PC-9 (cell line): ENCODE results near the gene VAMP5. TPM values are rescaled to one million over a fixed set of nuclear protein-coding genes. Genes with fewer than 3 reads are reported as not detected.
A peak's percentile ranks its signal among the peaks of the same experiment; 100 is the strongest.

Experiments used
- BruUV-seq: library from RNA; stranded (reverse); fragments of 400-500 nt; replicated peaks from 2 replicates; lab custom pipeline; 2021; lab: Mats Ljungman, UMichigan
- CTCF ChIA-PET: fragments of 300-600 bp; sonication (Branson Sonifier 250); formaldehyde crosslinking; loops from one replicate; lab custom pipeline; 2022; ENCODE audit warnings: antibody characterized with exemption; lab: Charles Lee
- POLR2A ChIA-PET: fragments of 300-600 bp; sonication (Branson Sonifier 250); formaldehyde crosslinking; loops from one replicate; lab custom pipeline; 2022; ENCODE audit warnings: antibody characterized with exemption; ENCODE audit not compliant: unreplicated experiment; lab: Charles Lee
- DNase-seq, 2 experiments: peaks; one replicate each; pipeline versions ENCODE4 v3.0.0 to v3.0.0-alpha.2; 2015 to 2022; ENCODE audit warnings: mixed read lengths in 1 of 2
- H2AFZ ChIP-seq: fragments of 200-600 bp; sonication (generic); 2 replicates; pipeline ENCODE4 v1.8.1; 2017; ENCODE audit warnings: antibody characterized with exemption
- H3F3A ChIP-seq: fragments of 200-600 bp; sonication (generic); 2 replicates; pipeline ENCODE4 v1.8.1; 2017; ENCODE audit warnings: antibody characterized with exemption, mild to moderate bottlenecking, low read depth; ENCODE audit not compliant: insufficient read depth
- H3K27ac ChIP-seq: fragments of 200-600 bp; sonication (generic); 2 replicates; pipeline ENCODE4 v1.6.1; 2016; ENCODE audit warnings: mixed run types
- H3K27me3 ChIP-seq: fragments of 200-600 bp; sonication (generic); 2 replicates; pipeline ENCODE4 v1.6.1; 2016; ENCODE audit warnings: low read depth, mixed run types; ENCODE audit not compliant: insufficient read depth
- H3K36me3 ChIP-seq: fragments of 200-600 bp; sonication (generic); 2 replicates; pipeline ENCODE4 v1.6.1; 2016; ENCODE audit warnings: low read depth, mixed run types
- H3K4me1 ChIP-seq: fragments of 200-600 bp; sonication (generic); replicated peaks from 2 replicates; pipeline ENCODE4 v1.6.1; 2016; ENCODE audit warnings: mixed run types; ENCODE audit not compliant: insufficient read depth
- H3K4me2 ChIP-seq: fragments of 200-600 bp; sonication (generic); 2 replicates; pipeline ENCODE4 v1.6.1; 2017; ENCODE audit warnings: mixed run types
- H3K4me3 ChIP-seq: fragments of 200-600 bp; sonication (generic); 2 replicates; pipeline ENCODE4 v1.6.1; 2016; ENCODE audit warnings: mixed run types
- H3K79me2 ChIP-seq: fragments of 200-600 bp; sonication (generic); 2 replicates; pipeline ENCODE4 v1.6.1; 2017; ENCODE audit warnings: low read depth, mixed run types
- H3K9me2 ChIP-seq: fragments of 200-600 bp; sonication (generic); 2 replicates; pipeline ENCODE4 v1.8.1; 2017; ENCODE audit warnings: mild to moderate bottlenecking; ENCODE audit not compliant: insufficient read depth
- H3K9me3 ChIP-seq: fragments of 200-600 bp; sonication (generic); 2 replicates; pipeline ENCODE4 v1.8.1; 2016; ENCODE audit warnings: low read depth; ENCODE audit not compliant: insufficient read depth
- H4K20me1 ChIP-seq: fragments of 200-600 bp; sonication (generic); 2 replicates; pipeline ENCODE4 v1.8.1; 2017; ENCODE audit not compliant: insufficient read depth
- CTCF ChIP-seq: fragments of 200-600 bp; sonication (generic); conservative IDR thresholded peaks from 2 replicates; pipeline ENCODE4 v1.6.1; 2017; ENCODE audit warnings: mixed run types, antibody characterized with exemption, mild to moderate bottlenecking, moderate library complexity
- EZH2 ChIP-seq: fragments of 200-600 bp; sonication (generic); IDR thresholded peaks from 2 replicates; pipeline ENCODE4 v1.8.0; 2017; ENCODE audit warnings: antibody characterized with exemption, low read depth
- intact Hi-C: fragments of 100-400 bp; cut with micrococcal nuclease; formaldehyde crosslinking; loops from one replicate; pipeline ENCODE4 v1.10.0; 2022; ENCODE audit not compliant: unreplicated experiment
- total RNA-seq: library from RNA; stranded (reverse); gene quantifications from 2 replicates; pipeline ENCODE4 v1.2.3, GENCODE V29; 2021

The VAMP5 gene
- total RNA-seq, 1 experiment from 2014 or later: 7.2 TPM

- H3K9me3 ChIP-seq: no peaks in the 10 kb centered on the region
- peaks cover 28% of the 10 kb centered on the region for H3K4me1 ChIP-seq
- POLR2A ChIA-PET: no interaction called here
- CTCF ChIA-PET: no interaction called here
- H3K27me3 ChIP-seq: no peaks in the 10 kb centered on the region
- H2AFZ ChIP-seq: no peak overlapping the region
- H3K4me3 ChIP-seq: no peak overlapping the region
- 0 out of 2 replicates have a peak, but pooled peaks cover 7% of the 10 kb centered on the region for H3K36me3 ChIP-seq
- no TSS peak for BruUV-seq
- H3K79me2 ChIP-seq: peaks cover 16% of the 10 kb centered on the region
- H4K20me1 ChIP-seq: no peaks in the 10 kb centered on the region
- peaks cover 23% of the 10 kb centered on the region for H3F3A ChIP-seq
- no peak for DNase-seq
- no peak overlapping the region for H3K4me2 ChIP-seq
- intact Hi-C loops: no loop called here
- H3K27ac ChIP-seq: no peak overlapping the region
- no peaks in the 10 kb centered on the region for H3K9me2 ChIP-seq
- TF ChIP-seq EZH2 (no peak), CTCF (no peak)
Measured at GRCh38 chr2:85583667-85584353, 421 bp upstream of the VAMP5 start.

- 0 out of 2 replicates have a peak, but pooled peaks cover 7% of the 10 kb centered on the region for H3K36me3 ChIP-seq
- CTCF ChIA-PET: interaction anchor here (0.6 kb wide), 1 partner anchor 21 kb away, joined by 3 read pairs; no protein-coding TSS in a partner anchor
Measured at GRCh38 chr2:85584857-85585780, 888 bp downstream of the VAMP5 start.

More at GRCh38 chr2:85584857-85585780, 888 bp downstream of the VAMP5 start:
- TF ChIP-seq EZH2 (no peak), CTCF (no peak)
- no peaks in the 10 kb centered on the region for H4K20me1 ChIP-seq
- no peaks in the 10 kb centered on the region for H3K9me3 ChIP-seq
- no peak overlapping the region for H3K4me3 ChIP-seq
- POLR2A ChIA-PET: interaction anchor here (0.6 kb wide), 2 partner anchors 29 to 235 kb away, joined by 3 to 4 read pairs; no protein-coding TSS in a partner anchor
- H3F3A ChIP-seq: peaks cover 23% of the 10 kb centered on the region
- no peaks in the 10 kb centered on the region for H3K27me3 ChIP-seq
- peak overlapping the region; percentile 45 for H3K4me2 ChIP-seq
- H3K9me2 ChIP-seq: no peaks in the 10 kb centered on the region
- no TSS peak for BruUV-seq
- no peak overlapping the region for H2AFZ ChIP-seq
- peak; percentile 67 to 89 for DNase-seq
- peaks cover 20% of the 10 kb centered on the region for H3K4me1 ChIP-seq
- peaks cover 3% of the 10 kb centered on the region; the same call in 1 of the 2 replicates for H3K79me2 ChIP-seq
- peak overlapping the region; percentile 60 for H3K27ac ChIP-seq
- intact Hi-C loops: no loop called here
